Lung (tissue), 12 donors: ENCODE measurements around the gene MACROD1. TPM values are rescaled to one million over a fixed set of nuclear protein-coding genes. Genes with fewer than 3 reads are reported as not detected.
"Not testable (repeated sequence)": the region's sequence is repeated elsewhere in the genome, so short reads cannot be mapped to it uniquely, and the experiment has no call there.

ENCODE experiments used
- ATAC-seq: fragments of 200-7000 bp; cut with Tn5 transposase; one replicate; pipeline ENCODE4 v1.9.1; 2020; ENCODE audit warnings: moderate number of reproducible peaks; ENCODE audit not compliant: insufficient read depth, low FRiP score
- DNase-seq, 3 donors: peaks; one replicate each; pipeline ENCODE4 v3.0.0-alpha.2; 2013 to 2017
- H3K27ac ChIP-seq, 2 donors: one replicate each; pipeline ENCODE4 v1.5.1; 2013; ENCODE audit warnings: mild to moderate bottlenecking in 2 of 2, moderate library complexity in 2 of 2, control low read depth in 1 of 2, inconsistent platforms in 1 of 2, low read depth in 1 of 2, low read length in 1 of 2
- H3K27me3 ChIP-seq, 3 donors: one replicate each; pipeline ENCODE4 v1.5.1; 2013; ENCODE audit warnings: low read length in 2 of 3; ENCODE audit not compliant: control insufficient read depth in 3 of 3, insufficient read depth in 3 of 3
- H3K36me3 ChIP-seq, 4 donors: one replicate each; pipeline ENCODE4 v1.5.1; 2013; ENCODE audit warnings: low read length in 4 of 4, mild to moderate bottlenecking in 1 of 4, moderate library complexity in 1 of 4; ENCODE audit not compliant: control insufficient read depth in 4 of 4, insufficient read depth in 4 of 4
- H3K4me1 ChIP-seq, 5 donors: one replicate each; pipeline ENCODE4 v1.5.1; 2013; ENCODE audit warnings: low read length in 5 of 5, mild to moderate bottlenecking in 2 of 5, moderate library complexity in 1 of 5; ENCODE audit not compliant: control insufficient read depth in 5 of 5, insufficient read depth in 5 of 5
- H3K4me3 ChIP-seq: one replicate; pipeline ENCODE4 v1.5.1; 2013; ENCODE audit warnings: mild to moderate bottlenecking, control low read depth, moderate library complexity
- H3K9ac ChIP-seq, 2 donors: one replicate each; pipeline ENCODE4 v1.5.1; 2013; ENCODE audit warnings: low read length in 2 of 2, control low read depth in 1 of 2; ENCODE audit not compliant: insufficient read depth in 1 of 2
- H3K9me3 ChIP-seq, 4 donors: one replicate each; pipeline ENCODE4 v1.5.1; 2013; ENCODE audit warnings: low read length in 3 of 4, mild to moderate bottlenecking in 1 of 4, moderate library complexity in 1 of 4; ENCODE audit not compliant: control insufficient read depth in 4 of 4, insufficient read depth in 3 of 4
- CTCF ChIP-seq: IDR thresholded peaks from 2 replicates; pipeline ENCODE4 v1.5.1; 2012; ENCODE audit warnings: mild to moderate bottlenecking; ENCODE audit errors: control extremely low read depth, extremely low read depth
- WGBS, 2 donors: extraction: QIAGEN DNeasy Blood & Tissue Kit; methylation state at CpG; one replicate each; pipeline ENCODE4 v1.1.7; 2013; 5-methylcytosine and 5-hydroxymethylcytosine counted together
- polyA plus RNA-seq, 2 donors: library from polyadenylated mRNA; stranded (reverse); fragments of 200-250 nt; gene quantifications; one replicate each; pipeline ENCODE4 v1.2.1, GENCODE V29; 2013
- total RNA-seq, 2 donors: library from RNA; depleted of rRNA in 1 of 2; stranded (reverse); fragments of >200 nt in 1 of 2; gene quantifications; one replicate each; pipeline ENCODE4 v1.2.1, GENCODE V29; 2014 to 2021
- donor health status: control.
- donor health status: control.
- donor health status: Bipolar disorder and iron deficiency.
- donor health status: healthy.
- donor health status: DM: yes; HTN: yes; CAD: no.

MACROD1 gene
- total and polyA plus RNA-seq, 4 donors = 9.9 to 70.0 (median 19.0) TPM

GRCh38 chr11:63970902-63971301 lies 195.0 kb downstream of the MACROD1 start:
- no peak for TF ChIP-seq CTCF
- Histone ChIP-seq H3K9ac (no peak overlapping the region), H3K4me3 (no peak overlapping the region), H3K9me3 (no peaks in the 10 kb centered on the region), H3K36me3 (peaks cover 0 to 3% (median 1%) of the 10 kb centered on the region in 4 donors), H3K27me3 (peaks cover 0 to 3% (median 0%) of the 10 kb centered on the region in 3 donors), H3K4me1 (peaks cover 0 to 6% (median 4%) of the 10 kb centered on the region in 5 donors), H3K27ac (no peak overlapping the region)
- DNase-seq (no peak), ATAC-seq (no peak)
- 36 to 71% methylated on average over 5 of the region's 5 CpGs for WGBS, 2 donors

- WGBS, 2 donors = 88 to 96% methylated on average over 2 of the region's 2 CpGs
- H3K9ac ChIP-seq = no peak overlapping the region
- H3K36me3 ChIP-seq = no peaks in the 10 kb centered on the region
- DNase-seq = no peak
- peaks cover 0 to 3% (median 0%) of the 10 kb centered on the region in 3 donors for H3K27me3 ChIP-seq
- TF ChIP-seq CTCF = no peak
- H3K9me3 ChIP-seq = no peaks in the 10 kb centered on the region
- no peak overlapping the region for H3K27ac ChIP-seq
- no peaks in the 10 kb centered on the region for H3K4me1 ChIP-seq
- no peak for ATAC-seq
- no peak overlapping the region for H3K4me3 ChIP-seq
These were observed 196.5 kb downstream of the MACROD1 start for GRCh38 chr11:63969461-63969860.

- ATAC-seq (no peak), DNase-seq (no peak)
- Histone ChIP-seq H3K36me3 (no peaks in the 10 kb centered on the region), H3K9me3 (no peaks in the 10 kb centered on the region), H3K27ac (no peak overlapping the region), H3K4me3 (no peak overlapping the region), H3K4me1 (peaks cover 0 to 7% (median 0%) of the 10 kb centered on the region in 5 donors), H3K27me3 (peaks cover 0 to 3% (median 0%) of the 10 kb centered on the region in 3 donors), H3K9ac (no peak overlapping the region)
- 100% methylated on average over 1 of the region's 1 CpG for WGBS, 2 donors
- TF ChIP-seq CTCF = no peak
These were observed 199.5 kb downstream of the MACROD1 start for GRCh38 chr11:63966444-63966843.

- H3K36me3 ChIP-seq, DNase-seq, ATAC-seq, H3K4me1 ChIP-seq, H3K9me3 ChIP-seq, H3K4me3 ChIP-seq, H3K9ac ChIP-seq, H3K27me3 ChIP-seq, H3K27ac ChIP-seq: not testable (repeated sequence)
- WGBS, 2 donors = 92 to 93% methylated on average over 4 of the region's 4 CpGs
These were observed 202.0 kb downstream of the MACROD1 start for GRCh38 chr11:63963895-63964294.
